Common myeloid progenitor, CD34-positive (primary cell): ENCODE measurements around the gene NUP107.

Experiments used
- CTCF ChIA-PET: fragments of 350-600 bp; sonication (Branson Sonifier 250); formaldehyde crosslinking; loops from one replicate; lab custom pipeline; 2021; ENCODE audit warnings: antibody characterized with exemption; lab: Charles Lee
- POLR2A ChIA-PET: fragments of 350-600 bp; sonication (Branson Sonifier 250); formaldehyde crosslinking; loops from one replicate; lab custom pipeline; 2021; ENCODE audit warnings: antibody characterized with exemption; lab: Charles Lee
- DNase-seq, 3 donors: peaks; one replicate each; pipeline versions ENCODE4 v3.0.0 to v3.0.0-alpha.2; 2013
- H3K27ac ChIP-seq, 2 experiments: 1 replicate in 1 of 2; 2 replicates in 1 of 2; pipeline ENCODE4 v1.7.0; 2013; ENCODE audit warnings: inconsistent platforms in 2 of 2, low read length in 2 of 2, mild to moderate bottlenecking in 2 of 2, low read depth in 1 of 2, moderate library complexity in 1 of 2; ENCODE audit not compliant: severe bottlenecking in 2 of 2, insufficient read depth in 1 of 2, poor library complexity in 1 of 2
- H3K27me3 ChIP-seq, 5 experiments: replicated peaks in 2 of 5; 1 replicate in 3 of 5; 2 replicates in 2 of 5; pipeline versions ENCODE4 v1.6.1 to v1.7.0; 2013; ENCODE audit warnings: low read length in 4 of 5, mild to moderate bottlenecking in 2 of 5, moderate library complexity in 2 of 5, inconsistent platforms in 1 of 5; ENCODE audit not compliant: insufficient read depth in 5 of 5, control insufficient read depth in 4 of 5
- H3K36me3 ChIP-seq, 4 experiments: 1 replicate in 2 of 4; 2 replicates in 2 of 4; pipeline versions ENCODE4 v1.6.1 to v1.7.0; 2013; ENCODE audit warnings: low read length in 3 of 4, control low read depth in 1 of 4, mild to moderate bottlenecking in 1 of 4; ENCODE audit not compliant: control insufficient read depth in 4 of 4, insufficient read depth in 4 of 4
- H3K4me1 ChIP-seq, 4 experiments: 1 replicate in 3 of 4; 2 replicates in 1 of 4; pipeline versions ENCODE4 v1.6.1 to v1.7.1; 2013; ENCODE audit warnings: low read length in 3 of 4, mild to moderate bottlenecking in 3 of 4, control low read depth in 1 of 4, inconsistent platforms in 1 of 4, moderate library complexity in 1 of 4; ENCODE audit not compliant: control insufficient read depth in 4 of 4, insufficient read depth in 4 of 4; ENCODE audit errors: control extremely low read depth in 1 of 4
- H3K4me3 ChIP-seq, 7 experiments: 1 replicate in 4 of 7; 2 replicates in 3 of 7; pipeline versions ENCODE4 v1.5.1 to v1.7.0; 2013; ENCODE audit warnings: mild to moderate bottlenecking in 7 of 7, low read length in 6 of 7, moderate library complexity in 6 of 7, inconsistent platforms in 2 of 7, low read depth in 2 of 7, control low read depth in 1 of 7; ENCODE audit not compliant: insufficient read depth in 4 of 7, control insufficient read depth in 1 of 7; ENCODE audit errors: extremely low read depth in 1 of 7
- H3K9me3 ChIP-seq, 5 experiments: 1 replicate in 4 of 5; 2 replicates in 1 of 5; pipeline versions ENCODE4 v1.6.1 to v1.7.1; 2013; ENCODE audit warnings: low read length in 4 of 5, mild to moderate bottlenecking in 2 of 5, inconsistent platforms in 1 of 5, low read depth in 1 of 5, moderate library complexity in 1 of 5; ENCODE audit not compliant: control insufficient read depth in 4 of 5, insufficient read depth in 2 of 5; ENCODE audit errors: control extremely low read depth in 1 of 5
- WGBS: methylation state at CpG from one replicate; pipeline ENCODE4 v1.1.5; 2013; ENCODE audit not compliant: insufficient coverage; 5-methylcytosine and 5-hydroxymethylcytosine counted together

Gene NUP107

DNA sequence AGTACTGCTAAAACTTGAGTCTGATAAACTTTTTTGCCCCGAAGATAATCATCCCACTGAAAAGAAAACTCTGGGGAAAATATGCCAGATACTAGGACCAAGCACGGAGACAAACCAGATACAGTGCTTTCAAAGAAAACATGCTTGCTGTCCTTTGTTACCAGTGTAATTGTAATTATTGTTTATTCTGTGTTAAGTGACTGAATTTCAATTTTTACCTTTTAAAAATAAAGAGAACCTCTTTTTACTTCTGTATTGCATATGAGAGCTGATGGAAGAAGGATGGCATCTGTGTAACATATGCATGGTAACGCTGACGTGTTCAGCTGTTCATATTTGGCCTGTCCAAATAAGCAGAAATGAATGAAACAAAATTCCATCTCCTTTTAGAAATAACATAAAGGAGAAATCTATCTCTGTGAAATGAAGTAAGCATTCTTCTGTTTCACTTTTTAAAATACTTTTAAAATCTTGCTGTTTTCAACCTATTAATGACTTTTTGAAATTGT lies 81.7 kb downstream of the NUP107 start:
- H3K27me3 ChIP-seq = no peaks in the 10 kb centered on the region
- 100% methylated on average over 1 of the region's 4 CpGs for WGBS
- POLR2A ChIA-PET = no interaction called here
- no peak for DNase-seq
- peaks cover 0 to 10% (median 5%) of the 10 kb centered on the region in 4 experiments for H3K36me3 ChIP-seq
- no peaks in the 10 kb centered on the region for H3K9me3 ChIP-seq
- CTCF ChIA-PET = no interaction called here
- H3K4me3 ChIP-seq = no peak overlapping the region
- H3K27ac ChIP-seq = no peak overlapping the region
- H3K4me1 ChIP-seq = peaks cover 0 to 6% (median 4%) of the 10 kb centered on the region in 4 experiments

DNA sequence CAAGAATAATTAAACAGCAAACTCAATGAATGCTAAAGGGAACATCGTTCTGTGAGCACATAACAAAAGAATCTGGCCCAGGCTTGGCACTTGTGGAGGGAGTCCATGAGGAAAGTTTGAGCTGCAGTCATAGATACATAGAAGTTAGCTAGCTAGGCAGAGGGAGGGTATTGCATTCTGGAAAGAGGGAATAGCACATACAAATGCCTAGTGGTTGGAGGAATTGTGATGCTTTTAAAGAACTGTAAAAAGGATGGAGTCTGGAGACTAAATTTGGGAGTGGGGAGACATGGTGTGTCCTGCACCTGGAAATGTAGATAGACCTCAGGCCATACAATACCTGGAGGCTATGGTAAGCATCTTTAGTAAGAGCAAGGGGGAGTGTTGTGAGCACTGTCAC lies 83.2 kb downstream of the NUP107 start:
- ChIA-PET POLR2A (no interaction called here), CTCF (interaction anchor here (1.6 to 1.7 kb wide), 2 partner anchors 38 to 64 kb away, joined by 3 read pairs; partner anchors contain the start of gene MDM2)
- H3K27me3 ChIP-seq = no peaks in the 10 kb centered on the region
- H3K4me1 ChIP-seq = peaks cover 0 to 6% (median 4%) of the 10 kb centered on the region in 4 experiments
- H3K4me3 ChIP-seq = no peak overlapping the region
- no peak for DNase-seq
- no CpG with 5 or more reads among the region's 1 CpG for WGBS
- H3K36me3 ChIP-seq = peaks cover 0 to 7% (median 4%) of the 10 kb centered on the region in 4 experiments
- H3K9me3 ChIP-seq = no peaks in the 10 kb centered on the region
- H3K27ac ChIP-seq = no peak overlapping the region

DNA sequence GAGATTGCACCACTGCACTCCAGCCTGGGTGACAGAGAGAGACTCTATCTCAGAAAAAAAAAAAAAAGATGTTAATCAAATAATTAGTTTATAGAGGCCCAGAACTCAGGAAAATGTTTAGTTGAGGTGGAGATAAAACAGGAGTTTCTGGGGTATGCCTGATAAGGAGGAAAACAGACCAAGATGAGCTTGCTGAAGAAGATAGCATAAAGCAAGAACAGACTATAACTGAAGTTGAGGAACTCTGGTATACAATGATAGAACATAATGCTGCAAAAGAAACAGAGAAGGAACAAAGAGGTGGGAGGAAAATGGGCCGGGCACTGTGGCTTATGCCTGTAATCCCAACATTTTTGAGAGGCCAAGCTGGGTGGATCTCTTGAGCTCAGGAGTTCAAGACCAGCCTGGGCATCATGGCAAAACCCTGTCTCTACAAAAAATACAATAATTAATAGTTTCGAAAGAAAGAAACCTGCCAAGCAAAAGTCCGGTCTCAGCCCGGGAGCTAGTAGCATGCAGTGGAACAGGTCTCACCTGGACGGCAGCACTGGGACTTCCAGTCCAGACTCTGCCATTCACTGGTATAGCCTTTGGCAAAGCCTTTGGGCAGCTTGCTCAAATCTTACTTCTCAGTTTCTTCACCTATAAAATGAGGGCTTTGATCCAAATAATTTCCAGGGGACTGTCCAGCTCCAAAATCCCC lies 84.6 kb downstream of the NUP107 start:
- Histone ChIP-seq H3K4me3 (no peak overlapping the region), H3K27me3 (no peaks in the 10 kb centered on the region), H3K4me1 (peaks cover 0 to 6% (median 4%) of the 10 kb centered on the region in 4 experiments), H3K36me3 (peaks cover 0 to 7% (median 4%) of the 10 kb centered on the region in 4 experiments), H3K9me3 (no peaks in the 10 kb centered on the region), H3K27ac (no peak overlapping the region)
- CTCF ChIA-PET = interaction anchor here (1.7 to 1.8 kb wide), 2 partner anchors 12 to 36 kb away, joined by 3 to 4 read pairs; partner anchors contain the start of gene MDM2
- WGBS = 93% methylated on average over 5 of the region's 5 CpGs
- POLR2A ChIA-PET = interaction anchor here (0.9 kb wide), 1 partner anchor 29 kb away, joined by 3 read pairs; no protein-coding TSS in a partner anchor
- DNase-seq = peak in 2 of 3 donors; percentile 9 to 26

DNA sequence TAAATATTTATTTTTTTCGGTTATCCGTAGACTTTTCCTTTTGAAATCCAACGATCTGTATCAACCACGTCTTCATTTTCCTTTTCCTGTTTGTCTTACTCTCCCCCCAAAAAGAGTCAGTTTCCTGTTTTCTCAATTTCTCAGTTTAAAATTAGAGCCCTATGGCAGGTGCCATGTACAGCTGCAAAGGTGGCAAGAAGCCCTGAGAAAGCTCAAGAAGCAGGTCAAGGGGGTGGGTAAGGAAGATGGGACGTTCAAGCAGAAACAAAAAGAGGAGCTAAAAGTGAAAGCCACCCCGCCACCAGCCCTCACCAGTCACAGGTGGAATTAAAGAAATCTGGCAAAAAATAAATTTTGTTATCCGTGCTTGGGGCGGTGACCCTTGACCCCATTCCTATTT lies 85.9 kb downstream of the NUP107 start:
- WGBS = 70% methylated on average over 4 of the region's 8 CpGs
- ChIA-PET CTCF (interaction anchor here (0.8 kb wide), 1 partner anchor 36 kb away, joined by 4 read pairs; the partner anchor contains the start of gene MDM2), POLR2A (no interaction called here)
- H3K27me3 ChIP-seq = no peaks in the 10 kb centered on the region
- DNase-seq = no peak
- peaks cover 0 to 2% (median 0%) of the 10 kb centered on the region in 4 experiments for H3K36me3 ChIP-seq
- no peaks in the 10 kb centered on the region for H3K9me3 ChIP-seq
- peaks cover 0 to 6% (median 4%) of the 10 kb centered on the region in 4 experiments for H3K4me1 ChIP-seq
- H3K4me3 ChIP-seq = peak overlapping the region in 2 of 7 experiments; percentile 5 to 10
- no peak overlapping the region for H3K27ac ChIP-seq

DNA sequence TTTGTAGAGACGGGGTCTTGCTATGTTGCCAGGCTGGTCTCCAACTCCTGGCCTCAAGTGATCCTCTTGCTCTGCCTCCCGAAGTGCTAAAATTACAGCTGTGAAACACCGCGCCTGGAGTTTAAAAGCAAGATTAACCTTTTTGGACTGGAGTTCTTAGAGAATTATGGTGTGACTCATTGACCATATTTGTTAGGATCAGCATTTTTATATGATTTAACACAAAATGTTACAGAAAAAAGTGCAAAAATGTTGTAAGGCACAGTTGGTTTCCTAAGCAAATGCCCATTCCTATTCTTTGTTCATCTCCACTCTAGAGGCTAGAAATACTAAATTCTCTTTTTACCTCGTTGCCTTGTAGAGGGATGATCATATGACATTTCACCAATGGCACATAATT lies 86.8 kb downstream of the NUP107 start:
- no peak for DNase-seq
- 100% methylated on average over 3 of the region's 5 CpGs for WGBS
- POLR2A ChIA-PET = no interaction called here

DNA sequence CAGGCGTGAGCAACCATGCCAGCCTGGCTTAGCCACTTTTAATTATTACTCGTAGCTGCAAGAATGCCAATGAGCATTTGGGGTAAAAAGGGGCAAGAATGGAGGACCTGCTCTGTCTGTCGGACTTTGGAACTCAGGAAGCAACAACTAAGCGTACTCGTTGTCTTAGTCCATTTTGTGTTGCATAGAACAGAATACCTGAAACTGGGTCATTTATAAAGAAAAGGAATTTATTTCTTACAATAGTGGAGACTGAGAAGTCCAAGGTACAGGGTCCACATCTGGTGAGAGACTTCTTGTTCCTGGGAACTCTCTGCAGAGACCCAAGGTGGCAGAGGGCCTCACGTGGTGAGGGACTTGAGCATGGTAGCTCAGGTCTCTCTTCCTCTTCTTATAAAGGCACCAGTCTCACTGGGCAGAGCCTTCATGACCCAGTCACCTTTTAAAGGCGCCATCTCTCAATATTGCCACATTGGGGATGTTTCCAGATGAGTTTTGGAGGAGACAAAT lies 88.4 kb downstream of the NUP107 start:
- POLR2A ChIA-PET = no interaction called here
- DNase-seq = no peak
- no peaks in the 10 kb centered on the region for H3K36me3 ChIP-seq
- peaks cover 0 to 6% (median 4%) of the 10 kb centered on the region in 4 experiments for H3K4me1 ChIP-seq
- no peaks in the 10 kb centered on the region for H3K9me3 ChIP-seq
- no peak overlapping the region for H3K4me3 ChIP-seq
- 100% methylated on average over 5 of the region's 7 CpGs for WGBS
- no peak overlapping the region for H3K27ac ChIP-seq
- H3K27me3 ChIP-seq = no peaks in the 10 kb centered on the region
- CTCF ChIA-PET = interaction anchor here (0.6 kb wide), 1 partner anchor 54 kb away, joined by 3 read pairs; no protein-coding TSS in a partner anchor

More for the DNA sequence above, 86.8 kb downstream of the NUP107 start:
- Histone ChIP-seq H3K4me3 (no peak overlapping the region), H3K4me1 (peaks cover 0 to 6% (median 4%) of the 10 kb centered on the region in 4 experiments), H3K9me3 (no peaks in the 10 kb centered on the region), H3K27me3 (no peaks in the 10 kb centered on the region), H3K36me3 (no peaks in the 10 kb centered on the region), H3K27ac (no peak overlapping the region)
- CTCF ChIA-PET = interaction anchor here (0.8 kb wide), 1 partner anchor 35 kb away, joined by 4 read pairs; the partner anchor contains the start of gene MDM2
